Kidney epithelial cell (primary cell): ENCODE results near the gene CLK2. TPM values are rescaled to one million over a fixed set of nuclear protein-coding genes. Genes with fewer than 3 reads are reported as not detected.

ENCODE experiments used
- DNase-seq: peaks from one replicate; pipeline ENCODE4 v3.0.0-alpha.2; 2010; ENCODE audit warnings: low read depth
- H3K27me3 ChIP-seq: 2 replicates; pipeline ENCODE4 v1.6.0; 2011; ENCODE audit warnings: low read length; ENCODE audit not compliant: control insufficient read depth, insufficient read depth
- H3K36me3 ChIP-seq: 2 replicates; pipeline ENCODE4 v1.5.1; 2011; ENCODE audit warnings: low read length; ENCODE audit not compliant: control insufficient read depth, insufficient read depth
- H3K4me3 ChIP-seq: 2 replicates; pipeline ENCODE4 v1.5.1; 2011; ENCODE audit warnings: low read depth, mild to moderate bottlenecking, control low read depth, low read length
- CTCF ChIP-seq: IDR thresholded peaks from 2 replicates; pipeline ENCODE4 v1.5.1; 2011; ENCODE audit warnings: mild to moderate bottlenecking, moderate library complexity, low read length, control low read depth, inconsistent platforms; ENCODE audit not compliant: insufficient read depth, poor library complexity, severe bottlenecking
- total RNA-seq: library from RNA; depleted of rRNA; stranded (reverse); fragments of >200 nt; gene quantifications from 2 replicates; pipeline ENCODE4 v1.2.3, GENCODE V29; 2015

CLK2 gene
- total RNA-seq, 1 donor from 2014 or later = 21.7 TPM

- no peaks in the 10 kb centered on the region for H3K27me3 ChIP-seq
- H3K4me3 ChIP-seq = no peak overlapping the region
- DNase-seq = no peak
- no peak for TF ChIP-seq CTCF
- peaks cover 11% of the 10 kb centered on the region for H3K36me3 ChIP-seq
Observed at GRCh38 chr1:155267373-155267772, 5.9 kb downstream of the CLK2 start.

- Histone ChIP-seq H3K36me3 (peaks cover 11% of the 10 kb centered on the region), H3K27me3 (no peaks in the 10 kb centered on the region), H3K4me3 (no peak overlapping the region)
- no peak for DNase-seq
- no peak for TF ChIP-seq CTCF
Observed at GRCh38 chr1:155266553-155266952, 6.8 kb downstream of the CLK2 start.

GRCh38 chr1:155263067-155263466 is 10.2 kb downstream of the CLK2 start:
- no peaks in the 10 kb centered on the region for H3K27me3 ChIP-seq
- no peak for DNase-seq
- no peak for TF ChIP-seq CTCF
- peaks cover 3% of the 10 kb centered on the region for H3K36me3 ChIP-seq
- H3K4me3 ChIP-seq = no peak overlapping the region

GRCh38 chr1:155261852-155262673 is 11.2 kb downstream of the CLK2 start, which contains the start of gene SCAMP3:
SCAMP3 (minus strand) TSS chr1:155262360; CDS start chr1:155262151, 209 bp downstream.
- H3K36me3 ChIP-seq = peaks cover 1% of the 10 kb centered on the region
- H3K4me3 ChIP-seq = peak within 1 kb of the TSS; percentile 74
- no peak for TF ChIP-seq CTCF
- peak; percentile 98 for DNase-seq
- no peaks in the 10 kb centered on the region for H3K27me3 ChIP-seq

GRCh38 chr1:155261493-155261851 is 11.8 kb downstream of the CLK2 start:
- Histone ChIP-seq H3K27me3 (no peaks in the 10 kb centered on the region), H3K4me3 (peak overlapping the region; percentile 74), H3K36me3 (no peaks in the 10 kb centered on the region)
- no peak for DNase-seq
- no peak for TF ChIP-seq CTCF

- H3K36me3 ChIP-seq = no peaks in the 10 kb centered on the region
- no peak for DNase-seq
- no peaks in the 10 kb centered on the region for H3K27me3 ChIP-seq
- no peak for TF ChIP-seq CTCF
- H3K4me3 ChIP-seq = no peak overlapping the region
Observed at GRCh38 chr1:155260276-155260675, 13.0 kb downstream of the CLK2 start.
